ENCODE results near the gene IL25. TPM values are rescaled to one million over a fixed set of nuclear protein-coding genes. Genes with fewer than 3 reads are reported as not detected.
"Not testable (repeated sequence)": the region's sequence is repeated elsewhere in the genome, so short reads cannot be mapped to it uniquely, and the experiment has no call there.

Gene IL25
- total RNA-seq, 1 donor: not detected

DNA sequence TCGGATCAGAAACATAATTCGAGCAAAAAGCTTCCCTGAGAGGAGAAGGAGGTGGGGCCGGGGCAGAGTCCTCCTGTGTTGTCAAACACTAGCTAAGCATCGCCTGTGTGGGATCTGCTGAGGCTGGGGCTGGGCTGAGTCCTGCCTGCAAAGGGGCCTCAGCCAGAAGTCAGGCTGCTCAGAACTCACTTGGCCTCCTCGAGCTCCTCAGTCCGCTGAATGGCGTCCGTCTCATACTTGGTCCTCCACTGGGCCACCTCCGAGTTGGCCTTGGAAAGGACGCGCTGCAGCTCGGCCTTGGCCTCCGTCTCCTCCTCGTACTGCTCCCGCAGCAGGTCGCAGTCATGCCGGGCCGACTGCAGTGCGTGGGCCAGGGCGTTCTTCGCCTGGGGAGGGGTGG, 45.4 kb downstream of the IL25 start:
- no peak overlapping the region for H3K4me3 ChIP-seq (ENCODE audit: insufficient read depth, low read length)
- no peak overlapping the region for H3K4me2 ChIP-seq (ENCODE audit: insufficient read depth, low read length)
- no peak overlapping the region for H2AFZ ChIP-seq (ENCODE audit: low read length)
- H3K36me3 ChIP-seq (ENCODE audit: insufficient read depth, low read length): no peaks in the 10 kb centered on the region
- H3K79me2 ChIP-seq (ENCODE audit: insufficient read depth, low read length): no peaks in the 10 kb centered on the region
- no peaks in the 10 kb centered on the region for H3K9me3 ChIP-seq (ENCODE audit: low read depth, low read length)
- H3K27me3 ChIP-seq (ENCODE audit: insufficient read depth, low read length): peaks cover 6% of the 10 kb centered on the region
- H3K27ac ChIP-seq (ENCODE audit: low read depth, low read length): no peak overlapping the region
- H3K4me1 ChIP-seq (ENCODE audit: insufficient read depth, low read length): no peaks in the 10 kb centered on the region
- no peak for DNase-seq (ENCODE audit: insufficient read length, low spot score, missing footprints)
- H4K20me1 ChIP-seq (ENCODE audit: insufficient read depth, low read length): no peaks in the 10 kb centered on the region
- TF ChIP-seq, protein P1, sequence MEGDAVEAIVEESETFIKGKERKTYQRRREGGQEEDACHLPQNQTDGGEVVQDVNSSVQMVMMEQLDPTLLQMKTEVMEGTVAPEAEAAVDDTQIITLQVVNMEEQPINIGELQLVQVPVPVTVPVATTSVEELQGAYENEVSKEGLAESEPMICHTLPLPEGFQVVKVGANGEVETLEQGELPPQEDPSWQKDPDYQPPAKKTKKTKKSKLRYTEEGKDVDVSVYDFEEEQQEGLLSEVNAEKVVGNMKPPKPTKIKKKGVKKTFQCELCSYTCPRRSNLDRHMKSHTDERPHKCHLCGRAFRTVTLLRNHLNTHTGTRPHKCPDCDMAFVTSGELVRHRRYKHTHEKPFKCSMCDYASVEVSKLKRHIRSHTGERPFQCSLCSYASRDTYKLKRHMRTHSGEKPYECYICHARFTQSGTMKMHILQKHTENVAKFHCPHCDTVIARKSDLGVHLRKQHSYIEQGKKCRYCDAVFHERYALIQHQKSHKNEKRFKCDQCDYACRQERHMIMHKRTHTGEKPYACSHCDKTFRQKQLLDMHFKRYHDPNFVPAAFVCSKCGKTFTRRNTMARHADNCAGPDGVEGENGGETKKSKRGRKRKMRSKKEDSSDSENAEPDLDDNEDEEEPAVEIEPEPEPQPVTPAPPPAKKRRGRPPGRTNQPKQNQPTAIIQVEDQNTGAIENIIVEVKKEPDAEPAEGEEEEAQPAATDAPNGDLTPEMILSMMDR (IDR thresholded peaks at IDR 0.05; ENCODE audit: extremely low read depth, low read depth, low read length): no peak

DNA sequence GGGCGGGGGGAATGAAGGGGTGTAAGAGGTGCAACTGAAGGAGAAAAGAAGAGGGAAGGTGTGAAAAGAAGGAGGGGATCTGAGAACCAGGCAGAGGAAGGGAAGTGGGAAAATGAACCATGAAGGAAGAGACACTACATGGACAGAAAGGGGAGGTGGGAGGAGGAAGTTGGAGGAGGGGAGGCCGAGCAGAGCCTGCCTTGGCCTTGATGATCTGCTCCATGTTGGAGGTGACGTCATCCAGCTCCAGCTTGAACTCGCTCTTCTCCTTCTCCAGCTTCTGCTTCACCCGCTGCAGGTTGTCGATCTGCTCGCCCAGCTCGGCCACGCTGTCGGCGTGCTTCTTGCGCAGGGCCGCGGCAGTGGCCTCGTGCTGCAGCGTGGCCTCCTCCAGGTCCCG, 47.0 kb downstream of the IL25 start:
- H3K79me2 ChIP-seq (ENCODE audit: insufficient read depth, low read length); H3K4me2 ChIP-seq (ENCODE audit: insufficient read depth, low read length); H3K27me3 ChIP-seq (ENCODE audit: insufficient read depth, low read length); H3K27ac ChIP-seq (ENCODE audit: low read depth, low read length); H3K4me1 ChIP-seq (ENCODE audit: insufficient read depth, low read length); DNase-seq (ENCODE audit: insufficient read length, low spot score, missing footprints); H2AFZ ChIP-seq (ENCODE audit: low read length); H3K4me3 ChIP-seq (ENCODE audit: insufficient read depth, low read length); H4K20me1 ChIP-seq (ENCODE audit: insufficient read depth, low read length); H3K9me3 ChIP-seq (ENCODE audit: low read depth, low read length); H3K36me3 ChIP-seq (ENCODE audit: insufficient read depth, low read length): not testable (repeated sequence)

DNA sequence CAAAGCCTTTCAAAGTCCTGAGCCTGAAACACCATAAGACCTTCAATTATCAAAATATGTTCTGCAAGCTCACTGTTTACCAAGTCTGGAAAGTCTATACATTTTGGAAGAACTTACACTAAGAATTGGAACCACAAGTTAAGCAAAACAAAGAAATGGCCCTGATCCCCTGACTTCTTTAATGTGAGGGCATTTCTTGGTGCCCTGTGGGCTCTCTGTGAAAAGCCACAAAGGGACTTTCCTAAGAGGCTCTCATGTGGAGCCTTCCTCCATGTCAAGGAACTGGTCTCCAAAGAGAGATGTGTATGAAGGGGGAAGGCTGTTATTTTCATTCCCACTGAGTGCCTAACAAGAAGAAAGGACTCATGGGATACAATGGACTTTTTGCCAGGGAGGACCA, 49.0 kb downstream of the IL25 start:
- peaks cover 4% of the 10 kb centered on the region for H3K27me3 ChIP-seq (ENCODE audit: insufficient read depth, low read length)
- no peaks in the 10 kb centered on the region for H3K36me3 ChIP-seq (ENCODE audit: insufficient read depth, low read length)
- H3K27ac ChIP-seq (ENCODE audit: low read depth, low read length): no peak overlapping the region
- H2AFZ ChIP-seq (ENCODE audit: low read length): no peak overlapping the region
- no peaks in the 10 kb centered on the region for H3K79me2 ChIP-seq (ENCODE audit: insufficient read depth, low read length)
- H3K4me2 ChIP-seq (ENCODE audit: insufficient read depth, low read length): no peak overlapping the region
- no peak for DNase-seq (ENCODE audit: insufficient read length, low spot score, missing footprints)
- H3K9me3 ChIP-seq (ENCODE audit: low read depth, low read length): no peaks in the 10 kb centered on the region
- no peaks in the 10 kb centered on the region for H3K4me1 ChIP-seq (ENCODE audit: insufficient read depth, low read length)
- TF ChIP-seq, protein P1 (IDR thresholded peaks at IDR 0.05; ENCODE audit: extremely low read depth, low read depth, low read length): no peak
- no peak overlapping the region for H3K4me3 ChIP-seq (ENCODE audit: insufficient read depth, low read length)
- H4K20me1 ChIP-seq (ENCODE audit: insufficient read depth, low read length): no peaks in the 10 kb centered on the region

GRCh38 chr14:23423657-23424056, 51.0 kb downstream of the IL25 start:
- Histone ChIP-seq H2AFZ (ENCODE audit: low read length) (no peak overlapping the region), H3K4me1 (ENCODE audit: insufficient read depth, low read length) (no peaks in the 10 kb centered on the region), H3K36me3 (ENCODE audit: insufficient read depth, low read length) (no peaks in the 10 kb centered on the region), H3K4me3 (ENCODE audit: insufficient read depth, low read length) (no peak overlapping the region), H3K9me3 (ENCODE audit: low read depth, low read length) (no peaks in the 10 kb centered on the region), H4K20me1 (ENCODE audit: insufficient read depth, low read length) (no peaks in the 10 kb centered on the region), H3K27ac (ENCODE audit: low read depth, low read length) (no peak overlapping the region), H3K27me3 (ENCODE audit: insufficient read depth, low read length) (peaks cover 2% of the 10 kb centered on the region), H3K79me2 (ENCODE audit: insufficient read depth, low read length) (no peaks in the 10 kb centered on the region), H3K4me2 (ENCODE audit: insufficient read depth, low read length) (no peak overlapping the region)
- TF ChIP-seq, protein P1 (IDR thresholded peaks at IDR 0.05; ENCODE audit: extremely low read depth, low read depth, low read length): no peak
- no peak for DNase-seq (ENCODE audit: insufficient read length, low spot score, missing footprints)

Measured in osteoblast (primary cell).